Fibroblast of villous mesenchyme (primary cell): Measurements from ENCODE around the gene SMDT1. TPM values are rescaled to one million over a fixed set of nuclear protein-coding genes. Genes with fewer than 3 reads are reported as not detected.
A peak's percentile ranks its signal among the peaks of the same experiment; 100 is the strongest.

Experiments
- DNase-seq: peaks from one replicate; pipeline ENCODE4 v3.0.0-alpha.2; 2010; ENCODE audit warnings: low read depth
- H3K4me3 ChIP-seq: 2 replicates; pipeline ENCODE4 v1.5.1; 2011; ENCODE audit warnings: low read depth, mild to moderate bottlenecking, low read length
- CTCF ChIP-seq: IDR thresholded peaks from 2 replicates; pipeline ENCODE4 v1.5.1; 2012; ENCODE audit warnings: low read depth, mild to moderate bottlenecking, low read length; ENCODE audit not compliant: insufficient read depth
- total RNA-seq: library from RNA; depleted of rRNA; stranded (reverse); fragments of >200 nt; gene quantifications from 2 replicates; pipeline ENCODE4 v1.2.3, GENCODE V29; 2012

The SMDT1 gene
- total RNA-seq, 1 donor, result 5.2 TPM

- DNase-seq, result no peak
- TF ChIP-seq CTCF, result no peak
- H3K4me3 ChIP-seq, result no peak overlapping the region
These were observed 13.9 kb upstream of the SMDT1 start for GRCh38 chr22:42065438-42066125.

GRCh38 chr22:42066126-42066761, 13.3 kb upstream of the SMDT1 start:
- H3K4me3 ChIP-seq, result no peak overlapping the region
- TF ChIP-seq CTCF, result no peak
- no peak for DNase-seq

GRCh38 chr22:42066937-42067336, 12.6 kb upstream of the SMDT1 start:
- DNase-seq, result no peak
- no peak for TF ChIP-seq CTCF
- no peak overlapping the region for H3K4me3 ChIP-seq

GRCh38 chr22:42067671-42068251, 11.7 kb upstream of the SMDT1 start:
- H3K4me3 ChIP-seq, result no peak overlapping the region
- no peak for TF ChIP-seq CTCF
- no peak for DNase-seq

GRCh38 chr22:42068291-42068690, 11.2 kb upstream of the SMDT1 start:
- no peak for TF ChIP-seq CTCF
- DNase-seq, result no peak
- H3K4me3 ChIP-seq, result no peak overlapping the region

- peak; percentile 12 for DNase-seq
- H3K4me3 ChIP-seq, result peak overlapping the region; percentile 68
- TF ChIP-seq CTCF, result no peak
These were observed 9.5 kb upstream of the SMDT1 start for GRCh38 chr22:42069801-42070516.
